GM12874 (cell line): ENCODE results near the gene CRYBB1.

ENCODE experiments used
- TF ChIP-seq, protein P1 (sequence below): IDR thresholded peaks from 2 replicates; pipeline ENCODE4 v1.5.1; 2011; ENCODE audit warnings: low read depth, mild to moderate bottlenecking, control low read depth, low read length, moderate library complexity; ENCODE audit not compliant: insufficient read depth

The CRYBB1 gene

DNA sequence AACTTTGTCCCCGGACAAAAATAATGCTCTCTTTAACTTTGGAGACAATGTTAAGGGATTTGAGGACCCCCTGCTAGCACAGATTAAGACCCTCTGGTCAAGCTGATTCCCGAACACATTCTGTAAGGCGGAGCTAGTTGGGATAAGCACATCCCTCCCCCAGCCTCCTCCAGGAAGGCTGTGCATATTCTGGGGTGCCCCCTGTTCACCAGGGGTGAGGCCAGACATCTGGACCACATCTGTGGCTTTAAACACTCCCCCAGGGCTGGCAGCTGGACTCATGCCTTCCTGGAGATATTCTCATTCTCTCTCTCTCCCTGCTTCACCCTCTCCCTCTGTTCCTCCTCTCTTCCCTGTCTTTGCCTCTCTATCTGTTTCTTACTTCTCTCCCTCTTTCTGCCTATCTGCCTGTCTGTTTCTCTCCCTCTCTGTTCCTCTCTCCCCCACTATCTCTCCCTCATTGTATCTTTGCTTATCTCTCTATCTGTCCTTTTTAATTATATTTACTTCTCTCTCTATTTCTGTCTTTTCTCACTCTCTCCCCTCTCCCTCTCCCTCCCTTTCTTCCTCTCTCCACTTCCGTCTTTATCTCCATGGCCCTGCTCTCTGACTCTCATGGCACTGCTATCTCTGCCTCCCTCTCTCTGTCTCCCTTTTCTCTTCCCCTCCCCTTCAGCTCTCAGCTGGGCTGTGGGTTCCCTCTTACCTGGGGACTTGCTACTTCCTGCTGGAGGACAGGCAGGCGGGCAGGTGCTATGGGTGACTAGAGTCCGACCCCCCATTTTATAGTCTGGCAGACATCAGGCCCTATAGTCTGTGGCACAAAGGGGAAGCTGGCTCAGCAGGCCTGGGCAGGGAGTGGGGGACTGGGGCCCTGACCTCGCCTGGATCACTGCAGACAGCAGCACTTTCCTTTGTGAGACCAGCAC lies at the start of gene CRYBB1:
TSS of gene CRYBB1 (minus strand) at position 757 of the 929 bp plus-strand sequence. CDS start 1,708 bp downstream, outside the sequence.
- TF ChIP-seq, protein P1, sequence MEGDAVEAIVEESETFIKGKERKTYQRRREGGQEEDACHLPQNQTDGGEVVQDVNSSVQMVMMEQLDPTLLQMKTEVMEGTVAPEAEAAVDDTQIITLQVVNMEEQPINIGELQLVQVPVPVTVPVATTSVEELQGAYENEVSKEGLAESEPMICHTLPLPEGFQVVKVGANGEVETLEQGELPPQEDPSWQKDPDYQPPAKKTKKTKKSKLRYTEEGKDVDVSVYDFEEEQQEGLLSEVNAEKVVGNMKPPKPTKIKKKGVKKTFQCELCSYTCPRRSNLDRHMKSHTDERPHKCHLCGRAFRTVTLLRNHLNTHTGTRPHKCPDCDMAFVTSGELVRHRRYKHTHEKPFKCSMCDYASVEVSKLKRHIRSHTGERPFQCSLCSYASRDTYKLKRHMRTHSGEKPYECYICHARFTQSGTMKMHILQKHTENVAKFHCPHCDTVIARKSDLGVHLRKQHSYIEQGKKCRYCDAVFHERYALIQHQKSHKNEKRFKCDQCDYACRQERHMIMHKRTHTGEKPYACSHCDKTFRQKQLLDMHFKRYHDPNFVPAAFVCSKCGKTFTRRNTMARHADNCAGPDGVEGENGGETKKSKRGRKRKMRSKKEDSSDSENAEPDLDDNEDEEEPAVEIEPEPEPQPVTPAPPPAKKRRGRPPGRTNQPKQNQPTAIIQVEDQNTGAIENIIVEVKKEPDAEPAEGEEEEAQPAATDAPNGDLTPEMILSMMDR, result no peak

- TF ChIP-seq, protein P1, result no peak
These were observed 49.3 kb upstream of the CRYBB1 start for GRCh38 chr22:26667140-26667539.

GRCh38 chr22:26665813-26666231 lies 48.0 kb upstream of the CRYBB1 start:
- TF ChIP-seq, protein P1, result no peak

DNA sequence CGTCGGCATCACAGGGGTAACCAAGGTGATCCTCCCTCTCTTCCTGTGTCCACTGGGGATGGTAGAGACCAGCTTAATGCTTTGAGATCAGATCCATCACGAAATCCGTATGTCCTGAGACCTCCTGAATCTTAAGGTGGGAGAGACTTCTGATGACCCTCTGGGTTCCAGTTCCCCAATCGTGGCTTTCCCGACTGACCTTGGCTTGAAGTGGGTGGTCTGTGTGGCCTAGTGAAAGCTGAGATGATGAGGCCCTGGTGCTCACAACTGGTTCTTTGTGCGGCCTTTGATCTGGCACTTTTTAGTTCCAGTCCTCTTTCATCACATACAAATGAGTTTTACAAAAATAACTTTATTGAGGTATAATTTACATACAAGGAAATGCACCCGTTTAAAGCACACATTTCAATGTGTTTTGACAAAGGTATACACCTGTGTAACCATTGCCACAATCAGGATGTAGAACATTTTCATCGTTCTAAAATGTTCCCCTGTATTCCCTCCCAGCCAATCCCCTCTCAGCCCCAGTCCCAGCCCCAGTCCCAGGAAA lies 45.6 kb upstream of the CRYBB1 start:
- TF ChIP-seq, protein P1, result no peak

GRCh38 chr22:26662160-26662559 lies 44.3 kb upstream of the CRYBB1 start:
- TF ChIP-seq, protein P1, result no peak

DNA sequence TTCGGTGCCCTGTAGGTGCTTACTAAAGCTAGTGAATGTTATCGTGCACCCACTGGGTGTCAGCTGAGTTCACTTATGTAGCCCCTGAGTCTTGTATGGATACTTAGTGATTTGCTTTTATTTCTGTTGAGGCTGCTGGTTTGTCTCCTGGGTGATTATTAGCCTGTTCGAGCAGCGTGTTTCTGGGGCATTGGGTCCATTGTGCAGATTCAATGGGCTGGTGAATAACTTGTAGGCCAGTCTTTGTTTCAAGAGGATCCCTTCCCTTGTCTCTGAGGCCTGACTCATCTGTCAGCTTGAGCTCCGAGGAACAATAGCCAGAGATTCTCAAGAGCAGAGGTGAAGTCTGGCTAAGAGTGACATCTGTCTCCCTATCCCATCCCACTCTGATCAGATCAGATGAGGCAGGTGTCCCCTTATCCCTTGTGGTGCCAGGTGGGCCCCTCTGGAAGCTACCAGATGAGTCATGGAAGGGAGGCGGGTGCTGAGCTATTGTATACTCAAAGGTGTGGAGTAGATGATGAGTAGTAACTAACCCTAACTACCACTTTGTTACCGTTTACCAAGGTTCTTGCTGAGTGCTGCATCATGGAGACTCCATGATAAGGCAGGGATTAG lies 43.2 kb upstream of the CRYBB1 start:
- TF ChIP-seq, protein P1, result no peak

GRCh38 chr22:26660356-26660755 lies 42.5 kb upstream of the CRYBB1 start:
- TF ChIP-seq, protein P1, result no peak
